A549 (cell line): ENCODE results near the gene RTEL1.

Experiments used
- CHD4 ChIP-seq: fragments of 200-600 bp; sonication (generic); IDR thresholded peaks from 2 replicates; pipeline ENCODE4 v1.6.1; 2016; ENCODE audit warnings: antibody characterized with exemption, mild to moderate bottlenecking, borderline replicate concordance
- EHF ChIP-seq: fragments of 250-450 bp; sonication (Bioruptor Pico); IDR thresholded peaks from 2 replicates; pipeline ENCODE4 v1.5.0; 2020; ENCODE audit warnings: mild to moderate bottlenecking
- JUNB ChIP-seq: fragments of >200 bp; sonication (Bioruptor Twin); formaldehyde crosslinking; IDR thresholded peaks from 2 replicates; pipeline ENCODE4 v1.6.1; 2016
- POLR2A ChIP-seq: IDR thresholded peaks from 2 replicates; pipeline ENCODE4 v1.6.1; 2012; ENCODE audit warnings: mild to moderate bottlenecking, low read length
- RCOR1 ChIP-seq: fragments of 150-350 bp; IDR thresholded peaks from 2 replicates; pipeline ENCODE4 v1.6.1; 2014; ENCODE audit warnings: antibody characterized with exemption, low read length, low read depth
- TF ChIP-seq, protein P1 (sequence below): fragments of >200 bp; sonication (Bioruptor Twin); formaldehyde crosslinking; IDR thresholded peaks from 3 replicates; pipeline ENCODE4 v1.5.1; 2016
- TF ChIP-seq, protein P2 (sequence below): fragments of 150-350 bp; IDR thresholded peaks from 2 replicates; pipeline ENCODE4 v1.6.1; 2014; ENCODE audit warnings: low read depth, mild to moderate bottlenecking, low read length

DNA sequence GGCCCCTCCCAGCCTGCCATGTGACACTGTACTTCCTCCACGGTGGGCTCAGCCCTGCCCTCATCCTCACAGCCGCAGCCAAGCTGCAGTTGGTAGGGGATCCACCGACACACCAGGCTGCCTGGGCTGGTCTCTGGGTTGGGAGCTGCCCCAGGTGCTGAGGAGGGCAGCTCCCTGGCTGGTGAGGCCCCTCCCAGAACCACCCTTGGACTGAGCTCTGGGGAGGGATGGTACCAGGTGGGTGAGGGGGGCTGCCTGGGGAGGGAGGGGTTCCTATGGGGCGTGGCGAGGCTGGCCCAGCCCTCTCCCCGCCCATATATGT is 38.2 kb downstream of the RTEL1 start:
- TF ChIP-seq CHD4 (no peak), RCOR1 (no peak), POLR2A (no peak), EHF (no peak), JUNB (no peak)
- TF ChIP-seq, protein P1, sequence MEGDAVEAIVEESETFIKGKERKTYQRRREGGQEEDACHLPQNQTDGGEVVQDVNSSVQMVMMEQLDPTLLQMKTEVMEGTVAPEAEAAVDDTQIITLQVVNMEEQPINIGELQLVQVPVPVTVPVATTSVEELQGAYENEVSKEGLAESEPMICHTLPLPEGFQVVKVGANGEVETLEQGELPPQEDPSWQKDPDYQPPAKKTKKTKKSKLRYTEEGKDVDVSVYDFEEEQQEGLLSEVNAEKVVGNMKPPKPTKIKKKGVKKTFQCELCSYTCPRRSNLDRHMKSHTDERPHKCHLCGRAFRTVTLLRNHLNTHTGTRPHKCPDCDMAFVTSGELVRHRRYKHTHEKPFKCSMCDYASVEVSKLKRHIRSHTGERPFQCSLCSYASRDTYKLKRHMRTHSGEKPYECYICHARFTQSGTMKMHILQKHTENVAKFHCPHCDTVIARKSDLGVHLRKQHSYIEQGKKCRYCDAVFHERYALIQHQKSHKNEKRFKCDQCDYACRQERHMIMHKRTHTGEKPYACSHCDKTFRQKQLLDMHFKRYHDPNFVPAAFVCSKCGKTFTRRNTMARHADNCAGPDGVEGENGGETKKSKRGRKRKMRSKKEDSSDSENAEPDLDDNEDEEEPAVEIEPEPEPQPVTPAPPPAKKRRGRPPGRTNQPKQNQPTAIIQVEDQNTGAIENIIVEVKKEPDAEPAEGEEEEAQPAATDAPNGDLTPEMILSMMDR = no peak
- TF ChIP-seq, protein P2, sequence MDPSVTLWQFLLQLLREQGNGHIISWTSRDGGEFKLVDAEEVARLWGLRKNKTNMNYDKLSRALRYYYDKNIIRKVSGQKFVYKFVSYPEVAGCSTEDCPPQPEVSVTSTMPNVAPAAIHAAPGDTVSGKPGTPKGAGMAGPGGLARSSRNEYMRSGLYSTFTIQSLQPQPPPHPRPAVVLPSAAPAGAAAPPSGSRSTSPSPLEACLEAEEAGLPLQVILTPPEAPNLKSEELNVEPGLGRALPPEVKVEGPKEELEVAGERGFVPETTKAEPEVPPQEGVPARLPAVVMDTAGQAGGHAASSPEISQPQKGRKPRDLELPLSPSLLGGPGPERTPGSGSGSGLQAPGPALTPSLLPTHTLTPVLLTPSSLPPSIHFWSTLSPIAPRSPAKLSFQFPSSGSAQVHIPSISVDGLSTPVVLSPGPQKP = no peak
